GM12878 (cell line): ENCODE results near the gene OSM. TPM values are rescaled to one million over a fixed set of nuclear protein-coding genes. Genes with fewer than 3 reads are reported as not detected.

ENCODE experiments used
- BACH1 ChIP-seq: fragments of 450-650 bp; IDR thresholded peaks from 2 replicates; pipeline ENCODE4 v1.6.1; 2017; ENCODE audit warnings: mild to moderate bottlenecking, borderline replicate concordance
- BCL3 ChIP-seq: IDR thresholded peaks from 2 replicates; pipeline ENCODE4 v1.6.1; 2011; ENCODE audit warnings: borderline replicate concordance, low read depth, mild to moderate bottlenecking, moderate library complexity, low read length; ENCODE audit not compliant: insufficient read depth, poor library complexity, severe bottlenecking
- BHLHE40 ChIP-seq, 2 experiments: fragments of 450-650 bp in 1 of 2; IDR thresholded peaks; 2 replicates each; pipeline ENCODE4 v1.6.1; 2011 to 2017; ENCODE audit warnings: low read depth in 2 of 2, borderline replicate concordance in 1 of 2, improper control_type of control experiment in 1 of 2, low read length in 1 of 2, mild to moderate bottlenecking in 1 of 2
- CEBPB ChIP-seq, 2 experiments: fragments of 150-350 bp in 1 of 2; IDR thresholded peaks; 2 replicates each; pipeline ENCODE4 v1.6.1; 2012 to 2014; ENCODE audit warnings: low read depth in 2 of 2, low read length in 2 of 2, borderline replicate concordance in 1 of 2, inconsistent platforms in 1 of 2
- CHD2 ChIP-seq: IDR thresholded peaks from 2 replicates; pipeline ENCODE4 v1.6.1; 2011; ENCODE audit warnings: low read depth, low read length, improper control_type of control experiment, borderline replicate concordance
- ETV6 ChIP-seq, 2 experiments: fragments of 450-650 bp in 1 of 2; IDR thresholded peaks in 1 of 2; conservative IDR thresholded peaks in 1 of 2; 2 replicates each; pipeline ENCODE4 v1.6.1; 2014; ENCODE audit warnings: antibody characterized with exemption in 1 of 2, borderline replicate concordance in 1 of 2, low read depth in 1 of 2, mild to moderate bottlenecking in 1 of 2, moderate library complexity in 1 of 2
- IKZF2 ChIP-seq, 2 experiments: fragments of 450-650 bp; IDR thresholded peaks; 2 replicates each; pipeline ENCODE4 v1.6.1; 2017; ENCODE audit warnings: mild to moderate bottlenecking in 2 of 2, moderate library complexity in 2 of 2
- KDM1A ChIP-seq: fragments of 200-600 bp; sonication (generic); IDR thresholded peaks from 2 replicates; pipeline ENCODE4 v1.6.1; 2016; ENCODE audit warnings: borderline replicate concordance
- NFYB ChIP-seq: IDR thresholded peaks from 2 replicates; pipeline ENCODE4 v1.6.1; 2011; ENCODE audit warnings: low read depth, mild to moderate bottlenecking, low read length, improper control_type of control experiment, moderate library complexity; ENCODE audit not compliant: insufficient read depth
- POLR2AphosphoS2 ChIP-seq: IDR thresholded peaks from 2 replicates; pipeline ENCODE4 v1.6.1; 2011; ENCODE audit warnings: low read depth, mild to moderate bottlenecking, low read length, improper control_type of control experiment, moderate library complexity
- RAD21 ChIP-seq: IDR thresholded peaks from 2 replicates; pipeline ENCODE4 v1.6.1; 2011; ENCODE audit warnings: mild to moderate bottlenecking, low read depth, low read length, moderate library complexity; ENCODE audit not compliant: insufficient read depth
- RB1 ChIP-seq: fragments of 450-650 bp; formaldehyde crosslinking; IDR thresholded peaks from 2 replicates; pipeline ENCODE4 v1.6.1; 2017; ENCODE audit warnings: mild to moderate bottlenecking, borderline replicate concordance
- RELA ChIP-seq: fragments of 450-650 bp; IDR thresholded peaks from 2 replicates; pipeline ENCODE4 v1.8.0; 2014; ENCODE audit warnings: borderline replicate concordance; ENCODE audit not compliant: partially characterized antibody
- REST ChIP-seq: IDR thresholded peaks from 2 replicates; pipeline ENCODE4 v1.6.1; 2012; ENCODE audit warnings: mild to moderate bottlenecking, low read depth, low read length
- STAT1 ChIP-seq: fragments of 450-650 bp; conservative IDR thresholded peaks from 2 replicates; pipeline ENCODE4 v1.6.1; 2014; ENCODE audit warnings: antibody characterized with exemption, mild to moderate bottlenecking
- TCF7 ChIP-seq: IDR thresholded peaks from 2 replicates; pipeline ENCODE4 v1.6.1; 2014; ENCODE audit warnings: antibody characterized with exemption, borderline replicate concordance
- ZSCAN29 ChIP-seq: fragments of 450-650 bp; IDR thresholded peaks from 2 replicates; pipeline ENCODE4 v1.6.1; 2017; ENCODE audit warnings: mild to moderate bottlenecking, moderate library complexity
- polyA plus RNA-seq, 11 experiments: library from polyadenylated mRNA; depleted of rRNA in 4 of 11; unstranded in 6 of 11; stranded (reverse) in 5 of 11; fragments of >200 nt; fragmentation: Nextera tagmentation in 4 of 11; fragmentation: Illumina TruSeq in 1 of 11; extraction: Ambion mirVana in 4 of 11; extraction: Trizol in 1 of 11; gene quantifications; 1 replicate in 1 of 11; 2 replicates in 10 of 11; pipeline versions ENCODE4 v1.2.1 to v1.2.3, GENCODE V29; 2011 to 2016; ENCODE audit warnings: inconsistent platforms in 2 of 11, missing spikeins in 2 of 11, low read depth in 1 of 11
- total RNA-seq, 4 experiments: library from RNA; depleted of rRNA in 3 of 4; stranded (reverse); fragments of >200 nt in 3 of 4; fragmentation: Illumina TruSeq in 1 of 4; extraction: Trizol in 1 of 4; gene quantifications; 2 replicates each; pipeline versions ENCODE4 v1.2.1 to v1.2.3, GENCODE V29; 2013 to 2021
- TF ChIP-seq, protein P1 (sequence below): fragments of 450-650 bp; formaldehyde crosslinking; IDR thresholded peaks from 2 replicates; pipeline ENCODE4 v1.4.0; 2020; ENCODE audit warnings: mild to moderate bottlenecking, moderate library complexity
- TF ChIP-seq, protein P2 (sequence below): IDR thresholded peaks from 2 replicates; pipeline ENCODE4 v1.6.1; 2012; ENCODE audit warnings: low read depth, low read length, improper control_type of control experiment

OSM gene
- total and polyA plus RNA-seq, 10 of the 15 experiments (the other 5 are each of a cell fraction or from before 2014, with no cell fraction given) = 0.06 to 1.4 (median 0.59) TPM

- TF ChIP-seq, protein P1, sequence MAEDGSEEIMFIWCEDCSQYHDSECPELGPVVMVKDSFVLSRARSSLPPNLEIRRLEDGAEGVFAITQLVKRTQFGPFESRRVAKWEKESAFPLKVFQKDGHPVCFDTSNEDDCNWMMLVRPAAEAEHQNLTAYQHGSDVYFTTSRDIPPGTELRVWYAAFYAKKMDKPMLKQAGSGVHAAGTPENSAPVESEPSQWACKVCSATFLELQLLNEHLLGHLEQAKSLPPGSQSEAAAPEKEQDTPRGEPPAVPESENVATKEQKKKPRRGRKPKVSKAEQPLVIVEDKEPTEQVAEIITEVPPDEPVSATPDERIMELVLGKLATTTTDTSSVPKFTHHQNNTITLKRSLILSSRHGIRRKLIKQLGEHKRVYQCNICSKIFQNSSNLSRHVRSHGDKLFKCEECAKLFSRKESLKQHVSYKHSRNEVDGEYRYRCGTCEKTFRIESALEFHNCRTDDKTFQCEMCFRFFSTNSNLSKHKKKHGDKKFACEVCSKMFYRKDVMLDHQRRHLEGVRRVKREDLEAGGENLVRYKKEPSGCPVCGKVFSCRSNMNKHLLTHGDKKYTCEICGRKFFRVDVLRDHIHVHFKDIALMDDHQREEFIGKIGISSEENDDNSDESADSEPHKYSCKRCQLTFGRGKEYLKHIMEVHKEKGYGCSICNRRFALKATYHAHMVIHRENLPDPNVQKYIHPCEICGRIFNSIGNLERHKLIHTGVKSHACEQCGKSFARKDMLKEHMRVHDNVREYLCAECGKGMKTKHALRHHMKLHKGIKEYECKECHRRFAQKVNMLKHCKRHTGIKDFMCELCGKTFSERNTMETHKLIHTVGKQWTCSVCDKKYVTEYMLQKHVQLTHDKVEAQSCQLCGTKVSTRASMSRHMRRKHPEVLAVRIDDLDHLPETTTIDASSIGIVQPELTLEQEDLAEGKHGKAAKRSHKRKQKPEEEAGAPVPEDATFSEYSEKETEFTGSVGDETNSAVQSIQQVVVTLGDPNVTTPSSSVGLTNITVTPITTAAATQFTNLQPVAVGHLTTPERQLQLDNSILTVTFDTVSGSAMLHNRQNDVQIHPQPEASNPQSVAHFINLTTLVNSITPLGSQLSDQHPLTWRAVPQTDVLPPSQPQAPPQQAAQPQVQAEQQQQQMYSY (CRISPR knock-in tag) = no peak
- no peak for TF ChIP-seq RELA
- TF ChIP-seq KDM1A = no peak
- TF ChIP-seq ZSCAN29 = no peak
- peak in 1 of 2 experiments; percentile 27; a peak in 2 of 4 replicates for TF ChIP-seq IKZF2 (IDR thresholded peaks at IDR 0.05)
- TF ChIP-seq BCL3 = no peak
- no peak for TF ChIP-seq CHD2
- TF ChIP-seq RAD21 = no peak
- TF ChIP-seq RB1 = no peak
- TF ChIP-seq, protein P2, sequence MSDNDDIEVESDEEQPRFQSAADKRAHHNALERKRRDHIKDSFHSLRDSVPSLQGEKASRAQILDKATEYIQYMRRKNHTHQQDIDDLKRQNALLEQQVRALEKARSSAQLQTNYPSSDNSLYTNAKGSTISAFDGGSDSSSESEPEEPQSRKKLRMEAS = 0 out of 2 replicates have a peak, but pooled peaks have one; percentile 34
- TF ChIP-seq ETV6 (conservative IDR thresholded peaks at IDR 0.05 in 1 of 2, IDR thresholded peaks at IDR 0.05 in 1 of 2; ENCODE audit: borderline replicate concordance in 1 of 2, low read depth in 1 of 2) = no peak
- TF ChIP-seq CEBPB (IDR thresholded peaks at IDR 0.05; ENCODE audit: borderline replicate concordance in 1 of 2, low read depth in 2 of 2, low read length in 2 of 2) = no peak
- no peak for TF ChIP-seq POLR2AphosphoS2
- TF ChIP-seq STAT1 = no peak
- peak; percentile 71; the same call in 1 of the 2 replicates for TF ChIP-seq NFYB
- no peak for TF ChIP-seq TCF7
- 0 out of 4 replicates have a peak, but pooled peaks of 1 of the 2 experiments have one; percentile 4 for TF ChIP-seq BHLHE40 (IDR thresholded peaks at IDR 0.05; ENCODE audit: borderline replicate concordance in 1 of 2, low read depth in 2 of 2, low read length in 1 of 2)
- TF ChIP-seq REST = no peak
- TF ChIP-seq BACH1 = no peak
Measured at GRCh38 chr22:30309951-30310741, 43.5 kb upstream of the OSM start (continued).
